Measurements from ENCODE around the gene DENND4A. TPM values are rescaled to one million over a fixed set of nuclear protein-coding genes. Genes with fewer than 3 reads are reported as not detected.

Gene DENND4A
- total and polyA plus RNA-seq, 7 donors = 4.0 to 46.7 (median 15.4) TPM

- Histone ChIP-seq H3K9me3 (no peaks in the 10 kb centered on the region), H3K36me3 (ENCODE audit: insufficient read depth in 1 of 2, low read depth in 1 of 2) (peaks cover 0 to 88% of the 10 kb centered on the region in 2 donors), H3K27me3 (ENCODE audit: insufficient read depth in 3 of 3, low read length in 2 of 3) (no peaks in the 10 kb centered on the region), H3K4me3 (no peak overlapping the region), H3K4me1 (no peaks in the 10 kb centered on the region), H3K27ac (no peak overlapping the region)
- intact Hi-C loops (cut with DNase I) = no loop called here
- no peak for TF ChIP-seq CTCF (IDR thresholded peaks at IDR 0.05)
- no peak for DNase-seq
- no peak for ATAC-seq
- WGBS, 3 donors = 79 to 97% (median 91%) methylated on average over 1 of the region's 1 CpG
Observed at GRCh38 chr15:65655026-65655425, 137.1 kb downstream of the DENND4A start.

DNA sequence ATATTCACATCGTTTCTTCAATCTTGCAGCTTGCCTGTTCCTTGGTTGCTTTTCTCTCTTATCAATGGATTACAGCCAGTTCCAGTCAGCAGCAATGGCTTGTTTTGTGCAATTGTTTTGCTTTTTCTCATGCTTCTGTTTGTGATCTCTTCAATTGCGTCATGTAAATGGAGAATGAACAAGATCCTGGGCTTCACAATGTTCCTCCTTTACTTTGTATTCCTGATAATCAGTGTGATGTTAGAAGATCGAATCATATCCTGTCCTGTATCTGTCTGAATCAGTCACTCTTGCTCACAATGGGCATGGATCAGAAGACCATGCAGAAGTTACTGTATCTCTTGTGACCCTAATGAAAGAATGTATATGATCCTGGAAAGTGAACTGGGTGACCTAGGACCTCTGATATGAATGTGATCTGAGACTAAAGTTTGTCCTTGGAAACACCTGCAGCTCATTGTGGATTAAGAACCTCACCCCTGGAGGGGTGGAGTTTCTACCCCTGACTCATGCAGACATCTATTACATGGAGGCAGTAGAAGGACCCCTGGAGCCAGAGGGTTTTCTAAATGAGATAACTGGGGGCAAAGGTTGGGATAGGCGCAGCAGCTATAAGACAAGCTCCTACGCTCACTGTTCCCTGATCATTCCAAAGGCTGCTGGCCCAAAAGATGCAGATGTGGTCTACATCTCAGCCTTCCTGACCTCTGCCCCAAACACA is 138.1 kb downstream of the DENND4A start:
- intact Hi-C loops (cut with DNase I) = no loop called here
- WGBS, 3 donors = 92 to 96% (median 94%) methylated on average over 5 of the region's 5 CpGs
- no peak for TF ChIP-seq CTCF (IDR thresholded peaks at IDR 0.05)
- H3K4me1 ChIP-seq = no peaks in the 10 kb centered on the region
- DNase-seq (no peak), ATAC-seq (no peak)
- H3K27ac ChIP-seq = no peak overlapping the region
- H3K4me3 ChIP-seq = no peak overlapping the region
- no peaks in the 10 kb centered on the region for H3K27me3 ChIP-seq (ENCODE audit: insufficient read depth in 3 of 3, low read length in 2 of 3)
- H3K36me3 ChIP-seq (ENCODE audit: insufficient read depth in 1 of 2, low read depth in 1 of 2) = peaks cover 0 to 77% of the 10 kb centered on the region in 2 donors
- no peaks in the 10 kb centered on the region for H3K9me3 ChIP-seq

- no peak overlapping the region for H3K4me3 ChIP-seq
- no peaks in the 10 kb centered on the region for H3K4me1 ChIP-seq
- peaks cover 0 to 71% of the 10 kb centered on the region in 2 donors for H3K36me3 ChIP-seq (ENCODE audit: insufficient read depth in 1 of 2, low read depth in 1 of 2)
- ATAC-seq (no peak), DNase-seq (no peak)
- H3K27ac ChIP-seq = no peak overlapping the region
- TF ChIP-seq CTCF (IDR thresholded peaks at IDR 0.05) = no peak
- no peaks in the 10 kb centered on the region for H3K9me3 ChIP-seq
- no peaks in the 10 kb centered on the region for H3K27me3 ChIP-seq (ENCODE audit: insufficient read depth in 3 of 3, low read length in 2 of 3)
- intact Hi-C loops (cut with DNase I) = no loop called here
Observed at GRCh38 chr15:65653341-65653740, 138.8 kb downstream of the DENND4A start.

- 79 to 80% (median 80%) methylated on average over 11 of the region's 11 CpGs for WGBS, 3 donors
- no peaks in the 10 kb centered on the region for H3K9me3 ChIP-seq
- H3K36me3 ChIP-seq (ENCODE audit: insufficient read depth in 1 of 2, low read depth in 1 of 2) = peaks cover 0 to 60% of the 10 kb centered on the region in 2 donors
- H3K27ac ChIP-seq = no peak overlapping the region
- intact Hi-C loops (cut with DNase I) = no loop called here
- ATAC-seq = no peak
- H3K27me3 ChIP-seq (ENCODE audit: insufficient read depth in 3 of 3, low read length in 2 of 3) = no peaks in the 10 kb centered on the region
- H3K4me3 ChIP-seq = no peak overlapping the region
- TF ChIP-seq CTCF (IDR thresholded peaks at IDR 0.05) = no peak
- no peak for DNase-seq
- H3K4me1 ChIP-seq = no peaks in the 10 kb centered on the region
Observed at GRCh38 chr15:65651831-65652749, 140.0 kb downstream of the DENND4A start.
